ENCODE results near the gene OTOF. TPM values are rescaled to one million over a fixed set of nuclear protein-coding genes. Genes with fewer than 3 reads are reported as not detected.

Gene OTOF
- total RNA-seq, 4 donors from 2014 or later: 0.66 to 0.83 TPM; not detected in 2

DNA sequence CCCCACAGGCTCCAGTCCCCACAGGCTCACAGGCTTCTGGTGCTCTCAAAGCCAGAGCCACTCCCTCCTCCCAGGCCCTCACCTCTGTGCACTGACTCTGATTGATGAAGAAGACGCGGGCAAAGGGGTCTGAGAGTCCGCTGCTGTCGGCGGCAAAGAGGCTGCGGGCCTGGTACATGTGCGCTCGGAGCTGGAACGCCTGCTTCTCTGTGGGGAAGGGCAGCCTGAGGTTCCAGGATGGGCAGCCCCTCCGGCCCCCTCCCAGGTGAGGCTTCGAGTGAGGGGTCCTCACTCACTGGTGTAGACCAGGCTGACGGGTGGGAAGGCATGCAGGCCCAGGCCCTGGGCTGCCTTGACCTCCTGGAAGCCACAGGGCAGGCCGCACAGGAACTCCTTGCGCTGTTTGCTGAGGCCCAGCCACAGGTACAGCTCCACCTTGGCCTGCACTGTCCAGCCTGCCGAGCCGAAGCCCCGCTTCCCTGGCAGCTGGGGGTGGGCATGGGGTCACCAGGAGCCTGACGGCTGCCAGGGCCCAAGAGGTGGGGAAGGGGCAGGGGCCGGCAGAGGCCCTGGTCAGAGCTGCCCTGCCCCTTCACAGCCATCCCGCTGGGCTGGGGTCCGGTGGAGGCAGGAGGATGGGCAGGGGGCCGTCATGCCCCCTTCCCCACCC lies 2.0 kb downstream of the OTOF start:
- H3K27ac ChIP-seq: no peak overlapping the region
- TF ChIP-seq POLR2A (IDR thresholded peaks at IDR 0.05): no peak
- TF ChIP-seq, protein P1, sequence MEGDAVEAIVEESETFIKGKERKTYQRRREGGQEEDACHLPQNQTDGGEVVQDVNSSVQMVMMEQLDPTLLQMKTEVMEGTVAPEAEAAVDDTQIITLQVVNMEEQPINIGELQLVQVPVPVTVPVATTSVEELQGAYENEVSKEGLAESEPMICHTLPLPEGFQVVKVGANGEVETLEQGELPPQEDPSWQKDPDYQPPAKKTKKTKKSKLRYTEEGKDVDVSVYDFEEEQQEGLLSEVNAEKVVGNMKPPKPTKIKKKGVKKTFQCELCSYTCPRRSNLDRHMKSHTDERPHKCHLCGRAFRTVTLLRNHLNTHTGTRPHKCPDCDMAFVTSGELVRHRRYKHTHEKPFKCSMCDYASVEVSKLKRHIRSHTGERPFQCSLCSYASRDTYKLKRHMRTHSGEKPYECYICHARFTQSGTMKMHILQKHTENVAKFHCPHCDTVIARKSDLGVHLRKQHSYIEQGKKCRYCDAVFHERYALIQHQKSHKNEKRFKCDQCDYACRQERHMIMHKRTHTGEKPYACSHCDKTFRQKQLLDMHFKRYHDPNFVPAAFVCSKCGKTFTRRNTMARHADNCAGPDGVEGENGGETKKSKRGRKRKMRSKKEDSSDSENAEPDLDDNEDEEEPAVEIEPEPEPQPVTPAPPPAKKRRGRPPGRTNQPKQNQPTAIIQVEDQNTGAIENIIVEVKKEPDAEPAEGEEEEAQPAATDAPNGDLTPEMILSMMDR (IDR thresholded peaks at IDR 0.05): no peak
- no peaks in the 10 kb centered on the region for H3K9me3 ChIP-seq
- H3K27me3 ChIP-seq: no peaks in the 10 kb centered on the region
- no peak for DNase-seq
- no peaks in the 10 kb centered on the region for H3K4me1 ChIP-seq
- H3K4me3 ChIP-seq: no peak overlapping the region
- no peaks in the 10 kb centered on the region for H3K36me3 ChIP-seq

GRCh38 chr2:26475037-26475436 lies 2.9 kb downstream of the OTOF start:
- Histone ChIP-seq H3K27me3 (no peaks in the 10 kb centered on the region), H3K4me1 (no peaks in the 10 kb centered on the region), H3K9me3 (no peaks in the 10 kb centered on the region), H3K4me3 (no peak overlapping the region), H3K36me3 (no peaks in the 10 kb centered on the region), H3K27ac (no peak overlapping the region)
- DNase-seq: no peak
- TF ChIP-seq POLR2A (IDR thresholded peaks at IDR 0.05): no peak
- TF ChIP-seq, protein P1 (IDR thresholded peaks at IDR 0.05): no peak

- Histone ChIP-seq H3K4me3 (no peak overlapping the region), H3K36me3 (no peaks in the 10 kb centered on the region), H3K27ac (no peak overlapping the region), H3K27me3 (no peaks in the 10 kb centered on the region), H3K4me1 (no peaks in the 10 kb centered on the region), H3K9me3 (peaks cover 0 to 5% (median 0%) of the 10 kb centered on the region in 4 donors)
- DNase-seq: no peak
- TF ChIP-seq, protein P1 (IDR thresholded peaks at IDR 0.05): no peak
- no peak for TF ChIP-seq POLR2A (IDR thresholded peaks at IDR 0.05)
Observed at GRCh38 chr2:26474261-26474785, 3.6 kb downstream of the OTOF start.

- H3K9me3 ChIP-seq: peaks cover 0 to 7% (median 0%) of the 10 kb centered on the region in 4 donors
- H3K36me3 ChIP-seq: no peaks in the 10 kb centered on the region
- no peak overlapping the region for H3K4me3 ChIP-seq
- H3K4me1 ChIP-seq: no peaks in the 10 kb centered on the region
- DNase-seq: no peak
- no peak for TF ChIP-seq POLR2A (IDR thresholded peaks at IDR 0.05)
- TF ChIP-seq, protein P1 (IDR thresholded peaks at IDR 0.05): no peak
- no peaks in the 10 kb centered on the region for H3K27me3 ChIP-seq
- H3K27ac ChIP-seq: no peak overlapping the region
Observed at GRCh38 chr2:26473796-26474195, 4.1 kb downstream of the OTOF start.

DNA sequence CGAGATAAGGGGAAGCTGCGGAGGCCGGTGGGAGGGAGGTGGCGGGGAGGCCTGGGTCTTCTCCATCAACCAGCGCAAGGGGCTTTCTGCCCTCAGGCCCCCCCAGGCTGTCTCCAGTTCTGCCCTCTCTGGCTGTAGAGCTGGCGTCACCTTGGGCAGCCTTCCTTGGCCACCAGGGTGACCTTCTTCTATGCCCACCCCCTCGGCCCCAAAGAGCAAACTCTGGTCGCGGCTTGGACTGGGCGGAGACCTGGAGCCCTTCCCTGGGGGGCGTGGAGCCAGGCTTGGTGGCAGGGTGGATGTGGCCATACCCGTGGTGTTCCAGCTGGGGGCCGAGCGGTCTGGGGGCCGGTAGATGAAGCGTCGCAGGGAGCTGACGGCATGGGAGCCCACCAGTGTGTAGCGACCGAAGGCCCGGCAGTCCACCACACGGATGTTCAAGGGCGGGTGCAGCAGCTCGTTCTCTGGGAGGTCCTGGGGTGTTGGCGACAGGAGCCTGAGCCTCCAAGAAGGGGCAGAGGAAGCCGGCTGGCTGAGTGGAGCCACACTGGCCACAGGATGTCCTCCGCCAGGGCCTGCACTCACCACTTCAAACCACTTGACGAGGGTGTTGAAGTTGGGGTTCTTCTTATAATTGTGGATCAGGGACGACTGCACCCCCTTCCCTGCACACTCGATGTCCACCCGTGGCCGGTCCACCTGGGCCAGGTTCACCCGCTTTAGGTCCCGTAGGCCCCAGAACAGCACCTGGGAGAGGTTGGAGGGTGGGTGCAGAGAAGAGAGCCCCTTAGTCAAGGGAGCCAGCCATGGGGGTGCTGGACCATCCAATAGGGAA lies 4.9 kb downstream of the OTOF start:
- H3K4me3 ChIP-seq: no peak overlapping the region
- H3K9me3 ChIP-seq: peaks cover 0 to 7% (median 0%) of the 10 kb centered on the region in 4 donors
- no peaks in the 10 kb centered on the region for H3K27me3 ChIP-seq
- no peak for DNase-seq
- TF ChIP-seq POLR2A (IDR thresholded peaks at IDR 0.05): no peak
- TF ChIP-seq, protein P1 (IDR thresholded peaks at IDR 0.05): no peak
- no peaks in the 10 kb centered on the region for H3K36me3 ChIP-seq
- no peaks in the 10 kb centered on the region for H3K4me1 ChIP-seq
- H3K27ac ChIP-seq: no peak overlapping the region
